CD4-positive, alpha-beta T cell treated with Interferon alpha-2 for 1 hour (primary cell): Measurements from ENCODE around the gene CARHSP1.

Experiments
- DNase-seq, 2 donors: peaks; one replicate each; pipeline ENCODE4 v3.0.0-alpha.2; 2020 to 2022

CARHSP1 gene

GRCh38 chr16:8869212-8869987, 594 bp upstream of the CARHSP1 start:
- no peak for DNase-seq

GRCh38 chr16:8867932-8868415, 832 bp downstream of the CARHSP1 start:
- DNase-seq = peak; percentile 45 to 70

GRCh38 chr16:8867216-8867931, 1.4 kb downstream of the CARHSP1 start:
- no peak for DNase-seq

GRCh38 chr16:8866884-8867215, 2.0 kb downstream of the CARHSP1 start:
- no peak for DNase-seq

GRCh38 chr16:8866118-8866883, 2.5 kb downstream of the CARHSP1 start:
- DNase-seq = no peak

GRCh38 chr16:8865145-8865882, 3.5 kb downstream of the CARHSP1 start:
- DNase-seq = no peak

- DNase-seq = no peak
Observed at GRCh38 chr16:8864480-8865110, 4.2 kb downstream of the CARHSP1 start.

GRCh38 chr16:8863594-8864424, 5.0 kb downstream of the CARHSP1 start:
- no peak for DNase-seq

GRCh38 chr16:8862309-8863130, 6.3 kb downstream of the CARHSP1 start:
- no peak for DNase-seq

GRCh38 chr16:8861563-8862308, 7.1 kb downstream of the CARHSP1 start:
- DNase-seq = no peak

GRCh38 chr16:8859913-8860881, 8.6 kb downstream of the CARHSP1 start:
- no peak for DNase-seq

GRCh38 chr16:8858994-8859912, 9.6 kb downstream of the CARHSP1 start:
- DNase-seq = no peak

- no peak for DNase-seq
Observed at GRCh38 chr16:8855972-8856371, 12.8 kb downstream of the CARHSP1 start.

GRCh38 chr16:8855051-8855786, 13.6 kb downstream of the CARHSP1 start:
- DNase-seq = peak in 1 of 2 donors; percentile 23

GRCh38 chr16:8854298-8854948, 14.4 kb downstream of the CARHSP1 start:
- no peak for DNase-seq

- DNase-seq = no peak
Observed at GRCh38 chr16:8853611-8854010, 15.2 kb downstream of the CARHSP1 start.
